HepG2 (cell line): ENCODE data around the gene ALKBH2. TPM values are rescaled to one million over a fixed set of nuclear protein-coding genes. Genes with fewer than 3 reads are reported as not detected.
A peak's percentile ranks its signal among the peaks of the same experiment; 100 is the strongest.

ENCODE experiments used
- ATAD3A ChIP-seq: sonication (generic); formaldehyde crosslinking; IDR thresholded peaks from 2 replicates; pipeline ENCODE4 v1.4.0; 2020; ENCODE audit warnings: missing genetic modification reagents
- CCDC6 ChIP-seq: sonication (generic); formaldehyde crosslinking; IDR thresholded peaks from 2 replicates; pipeline ENCODE4 v1.8.1; 2022; ENCODE audit warnings: mild to moderate bottlenecking, missing genetic modification reagents, moderate library complexity
- DMAP1 ChIP-seq: IDR thresholded peaks from 2 replicates; pipeline ENCODE4 v1.6.1; 2016
- ERF ChIP-seq: IDR thresholded peaks from 2 replicates; pipeline ENCODE4 v1.6.1; 2018; ENCODE audit warnings: missing biosample characterization, missing genetic modification reagents
- KDM2A ChIP-seq: sonication (generic); formaldehyde crosslinking; IDR thresholded peaks from 2 replicates; pipeline ENCODE4 v1.4.0; 2020; ENCODE audit warnings: low read depth, missing genetic modification reagents, borderline replicate concordance
- MYC ChIP-seq: sonication (generic); formaldehyde crosslinking; IDR thresholded peaks from 2 replicates; pipeline ENCODE4 v1.9.0; 2021; ENCODE audit warnings: missing genetic modification reagents, borderline replicate concordance
- NBN ChIP-seq: fragments of 450-650 bp; conservative IDR thresholded peaks from 2 replicates; pipeline ENCODE4 v1.6.1; 2017
- RELA ChIP-seq: sonication (generic); formaldehyde crosslinking; IDR thresholded peaks from 2 replicates; pipeline ENCODE4 v1.4.0; 2020; ENCODE audit warnings: missing genetic modification reagents
- RORA ChIP-seq: sonication (generic); formaldehyde crosslinking; IDR thresholded peaks from 2 replicates; pipeline ENCODE4 v1.5.0; 2020; ENCODE audit warnings: mild to moderate bottlenecking, missing genetic modification reagents, moderate library complexity
- RXRB ChIP-seq: IDR thresholded peaks from 2 replicates; pipeline ENCODE4 v1.6.1; 2016; ENCODE audit warnings: borderline replicate concordance, missing genetic modification reagents, missing compliant biosample characterization
- TBL1XR1 ChIP-seq: fragments of 150-350 bp; IDR thresholded peaks from 2 replicates; pipeline ENCODE4 v1.6.1; 2014; ENCODE audit warnings: borderline replicate concordance, low read length; ENCODE audit not compliant: partially characterized antibody
- TCF7 ChIP-seq: sonication (generic); IDR thresholded peaks from 2 replicates; pipeline ENCODE4 v1.6.1; 2016; ENCODE audit warnings: antibody characterized with exemption, low read depth
- ZNF143 ChIP-seq: sonication (generic); formaldehyde crosslinking; IDR thresholded peaks from 2 replicates; pipeline ENCODE4 v1.4.0; 2020; ENCODE audit warnings: missing genetic modification reagents
- ZNF264 ChIP-seq: sonication (generic); formaldehyde crosslinking; IDR thresholded peaks from 2 replicates; pipeline ENCODE4 v1.4.0; 2020; ENCODE audit warnings: missing genetic modification reagents
- ZNF605 ChIP-seq: sonication (generic); formaldehyde crosslinking; IDR thresholded peaks from 2 replicates; pipeline ENCODE4 v1.8.0; 2022; ENCODE audit warnings: mild to moderate bottlenecking, missing genetic modification reagents
- ZNF614 ChIP-seq: IDR thresholded peaks from 2 replicates; pipeline ENCODE4 v1.6.1; 2018; ENCODE audit warnings: missing biosample characterization, missing genetic modification reagents, inconsistent platforms, borderline replicate concordance
- ZNF720 ChIP-seq: sonication (generic); formaldehyde crosslinking; IDR thresholded peaks from 2 replicates; pipeline ENCODE4 v1.4.0; 2020; ENCODE audit warnings: missing genetic modification reagents
- polyA plus RNA-seq, 8 experiments: library from polyadenylated mRNA; depleted of rRNA in 3 of 8; stranded (reverse) in 7 of 8; unstranded in 1 of 8; fragments of >200 nt; fragmentation: Illumina TruSeq in 4 of 8; extraction: Trizol in 4 of 8; gene quantifications; 2 replicates each; pipeline versions ENCODE4 v1.2.1 to v1.2.3, GENCODE V29; 2011 to 2016; ENCODE audit warnings: low read depth in 4 of 8, missing spikeins in 1 of 8, mixed read lengths in 1 of 8; ENCODE audit not compliant: insufficient read depth in 1 of 8
- total RNA-seq, 5 experiments: library from RNA; depleted of rRNA; stranded (reverse); fragments of >200 nt; fragmentation: Illumina TruSeq; extraction: Trizol; gene quantifications; 2 replicates each; pipeline ENCODE4 v1.2.3, GENCODE V29; 2016; ENCODE audit warnings: low read depth in 1 of 5
- TF ChIP-seq, protein P1 (sequence below): sonication (generic); formaldehyde crosslinking; conservative IDR thresholded peaks from 2 replicates; pipeline ENCODE4 v1.4.0; 2020; ENCODE audit warnings: mild to moderate bottlenecking, missing genetic modification reagents, moderate library complexity
- TF ChIP-seq, protein P2 (sequence below): sonication (generic); formaldehyde crosslinking; IDR thresholded peaks from 2 replicates; pipeline ENCODE4 v1.4.0; 2020; ENCODE audit warnings: mild to moderate bottlenecking, missing genetic modification reagents
- TF ChIP-seq, protein P3 (sequence below): sonication (generic); formaldehyde crosslinking; IDR thresholded peaks from 2 replicates; pipeline ENCODE4 v1.4.0; 2020; ENCODE audit warnings: missing genetic modification reagents, borderline replicate concordance
- TF ChIP-seq, protein P4 (sequence below): sonication (generic); formaldehyde crosslinking; IDR thresholded peaks from 2 replicates; pipeline ENCODE4 v1.9.0; 2021; ENCODE audit warnings: missing genetic modification reagents, borderline replicate concordance
- TF ChIP-seq, protein P5 (sequence below): sonication (generic); formaldehyde crosslinking; IDR thresholded peaks from 2 replicates; pipeline ENCODE4 v1.4.0; 2020; ENCODE audit warnings: missing genetic modification reagents

Gene ALKBH2
- total and polyA plus RNA-seq, 2 of the 13 experiments (the other 11 are each of a cell fraction or from before 2014, with no cell fraction given), result 21.0 to 40.5 TPM

DNA sequence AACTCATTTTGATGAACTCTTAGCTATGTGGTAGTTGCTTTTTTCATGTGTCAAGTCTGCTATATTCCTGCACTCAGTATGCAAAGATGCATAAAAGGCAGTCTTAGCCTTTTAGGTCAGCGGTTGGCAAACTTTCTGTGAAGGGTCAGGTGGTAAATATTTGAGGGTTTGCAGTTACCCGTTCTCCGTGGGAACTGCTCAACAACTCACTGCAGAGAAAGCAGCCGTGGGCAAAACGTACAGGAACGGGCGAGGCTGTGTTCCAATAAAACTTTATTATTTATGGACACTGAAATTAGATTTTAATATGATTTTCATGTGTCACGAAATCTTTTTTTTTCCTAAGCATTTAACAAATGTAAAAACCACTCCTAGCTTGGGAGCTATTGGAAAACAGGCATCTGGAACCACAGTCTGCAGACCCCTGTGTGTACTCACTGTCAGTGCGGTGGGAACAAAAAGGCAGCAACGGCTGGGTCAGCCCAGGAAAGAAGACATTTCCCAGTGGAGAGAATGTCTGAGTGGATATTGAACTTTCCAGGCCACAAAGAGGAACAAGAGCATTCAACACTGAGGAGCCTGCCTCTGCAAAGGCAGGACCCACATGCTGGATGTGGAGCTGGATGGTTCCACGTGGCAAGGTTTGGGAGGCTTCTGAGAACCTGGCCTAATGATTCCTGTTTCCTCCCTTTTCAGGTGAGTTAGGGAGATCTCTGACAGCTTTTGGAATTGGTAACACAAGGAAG lies 19.6 kb upstream of the ALKBH2 start (continued):
- TF ChIP-seq CCDC6 (CRISPR knock-in tag), result 0 out of 2 replicates have a peak, but pooled peaks have one; percentile 27
- TF ChIP-seq ATAD3A (CRISPR knock-in tag), result no peak
- TF ChIP-seq, protein P1, sequence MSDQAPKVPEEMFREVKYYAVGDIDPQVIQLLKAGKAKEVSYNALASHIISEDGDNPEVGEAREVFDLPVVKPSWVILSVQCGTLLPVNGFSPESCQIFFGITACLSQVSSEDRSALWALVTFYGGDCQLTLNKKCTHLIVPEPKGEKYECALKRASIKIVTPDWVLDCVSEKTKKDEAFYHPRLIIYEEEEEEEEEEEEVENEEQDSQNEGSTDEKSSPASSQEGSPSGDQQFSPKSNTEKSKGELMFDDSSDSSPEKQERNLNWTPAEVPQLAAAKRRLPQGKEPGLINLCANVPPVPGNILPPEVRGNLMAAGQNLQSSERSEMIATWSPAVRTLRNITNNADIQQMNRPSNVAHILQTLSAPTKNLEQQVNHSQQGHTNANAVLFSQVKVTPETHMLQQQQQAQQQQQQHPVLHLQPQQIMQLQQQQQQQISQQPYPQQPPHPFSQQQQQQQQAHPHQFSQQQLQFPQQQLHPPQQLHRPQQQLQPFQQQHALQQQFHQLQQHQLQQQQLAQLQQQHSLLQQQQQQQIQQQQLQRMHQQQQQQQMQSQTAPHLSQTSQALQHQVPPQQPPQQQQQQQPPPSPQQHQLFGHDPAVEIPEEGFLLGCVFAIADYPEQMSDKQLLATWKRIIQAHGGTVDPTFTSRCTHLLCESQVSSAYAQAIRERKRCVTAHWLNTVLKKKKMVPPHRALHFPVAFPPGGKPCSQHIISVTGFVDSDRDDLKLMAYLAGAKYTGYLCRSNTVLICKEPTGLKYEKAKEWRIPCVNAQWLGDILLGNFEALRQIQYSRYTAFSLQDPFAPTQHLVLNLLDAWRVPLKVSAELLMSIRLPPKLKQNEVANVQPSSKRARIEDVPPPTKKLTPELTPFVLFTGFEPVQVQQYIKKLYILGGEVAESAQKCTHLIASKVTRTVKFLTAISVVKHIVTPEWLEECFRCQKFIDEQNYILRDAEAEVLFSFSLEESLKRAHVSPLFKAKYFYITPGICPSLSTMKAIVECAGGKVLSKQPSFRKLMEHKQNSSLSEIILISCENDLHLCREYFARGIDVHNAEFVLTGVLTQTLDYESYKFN, result no peak
- 0 out of 2 replicates have a peak, but pooled peaks have one; percentile 10 for TF ChIP-seq RXRB (CRISPR knock-in tag)
- no peak for TF ChIP-seq DMAP1 (CRISPR knock-in tag)
- TF ChIP-seq, protein P2, sequence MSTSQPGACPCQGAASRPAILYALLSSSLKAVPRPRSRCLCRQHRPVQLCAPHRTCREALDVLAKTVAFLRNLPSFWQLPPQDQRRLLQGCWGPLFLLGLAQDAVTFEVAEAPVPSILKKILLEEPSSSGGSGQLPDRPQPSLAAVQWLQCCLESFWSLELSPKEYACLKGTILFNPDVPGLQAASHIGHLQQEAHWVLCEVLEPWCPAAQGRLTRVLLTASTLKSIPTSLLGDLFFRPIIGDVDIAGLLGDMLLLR (CRISPR knock-in tag), result no peak
- no peak for TF ChIP-seq NBN
- TF ChIP-seq RELA (CRISPR knock-in tag), result no peak
- peak; percentile 32; the same call in 1 of the 2 replicates for TF ChIP-seq ZNF605 (CRISPR knock-in tag)
- no peak for TF ChIP-seq ZNF264 (CRISPR knock-in tag)
- TF ChIP-seq, protein P3, sequence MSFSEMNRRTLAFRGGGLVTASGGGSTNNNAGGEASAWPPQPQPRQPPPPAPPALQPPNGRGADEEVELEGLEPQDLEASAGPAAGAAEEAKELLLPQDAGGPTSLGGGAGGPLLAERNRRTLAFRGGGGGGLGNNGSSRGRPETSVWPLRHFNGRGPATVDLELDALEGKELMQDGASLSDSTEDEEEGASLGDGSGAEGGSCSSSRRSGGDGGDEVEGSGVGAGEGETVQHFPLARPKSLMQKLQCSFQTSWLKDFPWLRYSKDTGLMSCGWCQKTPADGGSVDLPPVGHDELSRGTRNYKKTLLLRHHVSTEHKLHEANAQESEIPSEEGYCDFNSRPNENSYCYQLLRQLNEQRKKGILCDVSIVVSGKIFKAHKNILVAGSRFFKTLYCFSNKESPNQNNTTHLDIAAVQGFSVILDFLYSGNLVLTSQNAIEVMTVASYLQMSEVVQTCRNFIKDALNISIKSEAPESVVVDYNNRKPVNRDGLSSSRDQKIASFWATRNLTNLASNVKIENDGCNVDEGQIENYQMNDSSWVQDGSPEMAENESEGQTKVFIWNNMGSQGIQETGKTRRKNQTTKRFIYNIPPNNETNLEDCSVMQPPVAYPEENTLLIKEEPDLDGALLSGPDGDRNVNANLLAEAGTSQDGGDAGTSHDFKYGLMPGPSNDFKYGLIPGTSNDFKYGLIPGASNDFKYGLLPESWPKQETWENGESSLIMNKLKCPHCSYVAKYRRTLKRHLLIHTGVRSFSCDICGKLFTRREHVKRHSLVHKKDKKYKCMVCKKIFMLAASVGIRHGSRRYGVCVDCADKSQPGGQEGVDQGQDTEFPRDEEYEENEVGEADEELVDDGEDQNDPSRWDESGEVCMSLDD (CRISPR knock-in tag), result no peak
- TF ChIP-seq ZNF143 (CRISPR knock-in tag), result no peak
- no peak for TF ChIP-seq TBL1XR1
- peak; percentile 49; the same call in 1 of the 2 replicates for TF ChIP-seq MYC (CRISPR knock-in tag)
- no peak for TF ChIP-seq KDM2A (CRISPR knock-in tag)
- no peak for TF ChIP-seq RORA (CRISPR knock-in tag)
- no peak for TF ChIP-seq TCF7
- TF ChIP-seq, protein P4, sequence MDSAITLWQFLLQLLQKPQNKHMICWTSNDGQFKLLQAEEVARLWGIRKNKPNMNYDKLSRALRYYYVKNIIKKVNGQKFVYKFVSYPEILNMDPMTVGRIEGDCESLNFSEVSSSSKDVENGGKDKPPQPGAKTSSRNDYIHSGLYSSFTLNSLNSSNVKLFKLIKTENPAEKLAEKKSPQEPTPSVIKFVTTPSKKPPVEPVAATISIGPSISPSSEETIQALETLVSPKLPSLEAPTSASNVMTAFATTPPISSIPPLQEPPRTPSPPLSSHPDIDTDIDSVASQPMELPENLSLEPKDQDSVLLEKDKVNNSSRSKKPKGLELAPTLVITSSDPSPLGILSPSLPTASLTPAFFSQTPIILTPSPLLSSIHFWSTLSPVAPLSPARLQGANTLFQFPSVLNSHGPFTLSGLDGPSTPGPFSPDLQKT (CRISPR knock-in tag), result no peak
- TF ChIP-seq ZNF614 (CRISPR knock-in tag), result no peak
- no peak for TF ChIP-seq ZNF720 (CRISPR knock-in tag)
- TF ChIP-seq, protein P5, sequence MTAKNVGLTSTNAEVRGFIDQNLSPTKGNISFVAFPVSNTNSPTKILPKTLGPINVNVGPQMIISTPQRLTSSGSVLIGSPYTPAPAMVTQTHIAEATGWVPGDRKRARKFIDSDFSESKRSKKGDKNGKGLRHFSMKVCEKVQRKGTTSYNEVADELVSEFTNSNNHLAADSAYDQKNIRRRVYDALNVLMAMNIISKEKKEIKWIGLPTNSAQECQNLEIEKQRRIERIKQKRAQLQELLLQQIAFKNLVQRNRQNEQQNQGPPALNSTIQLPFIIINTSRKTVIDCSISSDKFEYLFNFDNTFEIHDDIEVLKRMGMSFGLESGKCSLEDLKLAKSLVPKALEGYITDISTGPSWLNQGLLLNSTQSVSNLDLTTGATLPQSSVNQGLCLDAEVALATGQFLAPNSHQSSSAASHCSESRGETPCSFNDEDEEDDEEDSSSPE, result no peak
- TF ChIP-seq ERF (CRISPR knock-in tag), result no peak
